K562 (cell line): ENCODE measurements around the gene ATP6V1F. TPM values are rescaled to one million over a fixed set of nuclear protein-coding genes. Genes with fewer than 3 reads are reported as not detected.

ENCODE experiments used
- AFF4 ChIP-seq: sonication (generic); formaldehyde crosslinking; IDR thresholded peaks from 2 replicates; pipeline ENCODE4 v1.8.0; 2023; ENCODE audit warnings: mild to moderate bottlenecking, missing genetic modification reagents
- BHLHE40 ChIP-seq: IDR thresholded peaks from 2 replicates; pipeline ENCODE4 v1.6.1; 2011; ENCODE audit warnings: low read length, improper control_type of control experiment
- CSDE1 ChIP-seq, 2 experiments: fragments of 450-650 bp; IDR thresholded peaks; 2 replicates each; pipeline ENCODE4 v1.6.1; 2016; ENCODE audit warnings: mild to moderate bottlenecking in 1 of 2
- EP300 ChIP-seq: IDR thresholded peaks from 2 replicates; pipeline ENCODE4 v1.6.1; 2012; ENCODE audit warnings: low read length, improper control_type of control experiment
- GABPB1 ChIP-seq: sonication (generic); formaldehyde crosslinking; IDR thresholded peaks from 2 replicates; pipeline ENCODE4 v1.8.0; 2022; ENCODE audit warnings: mild to moderate bottlenecking, missing genetic modification reagents
- HIVEP1 ChIP-seq: fragments of 250-450 bp; sonication (Bioruptor Pico); IDR thresholded peaks from 2 replicates; pipeline ENCODE4 v1.4.0; 2020; ENCODE audit warnings: mild to moderate bottlenecking
- NR2F6 ChIP-seq: fragments of 450-650 bp; formaldehyde crosslinking; IDR thresholded peaks from 2 replicates; pipeline ENCODE4 v1.4.0; 2020; ENCODE audit warnings: mild to moderate bottlenecking
- PHF20 ChIP-seq: fragments of 450-650 bp; IDR thresholded peaks from 2 replicates; pipeline ENCODE4 v1.6.1; 2018; ENCODE audit not compliant: partially characterized antibody
- PHF8 ChIP-seq: fragments of 200-600 bp; sonication (generic); IDR thresholded peaks from 2 replicates; pipeline ENCODE4 v1.6.1; 2012; ENCODE audit warnings: mixed run types, mild to moderate bottlenecking, inconsistent platforms, low read length, moderate library complexity, borderline replicate concordance
- POLR2A ChIP-seq: fragments of 450-650 bp; conservative IDR thresholded peaks from 2 replicates; pipeline ENCODE4 v1.6.1; 2016
- POLR2H ChIP-seq: IDR thresholded peaks from 2 replicates; pipeline ENCODE4 v1.6.1; 2016; ENCODE audit warnings: missing genetic modification characterization, low read depth, mild to moderate bottlenecking, control low read depth, missing compliant biosample characterization, moderate library complexity
- RBM17 ChIP-seq: fragments of 200-400 bp; formaldehyde crosslinking; IDR thresholded peaks from 2 replicates; pipeline ENCODE4 v1.6.1; 2017; ENCODE audit warnings: low read depth, mild to moderate bottlenecking, low read length, borderline replicate concordance
- RBM25 ChIP-seq: fragments of 200-400 bp; formaldehyde crosslinking; IDR thresholded peaks from 2 replicates; pipeline ENCODE4 v1.6.1; 2018; ENCODE audit warnings: low read length, low read depth, moderate library complexity; ENCODE audit not compliant: severe bottlenecking
- RERE ChIP-seq: sonication (generic); formaldehyde crosslinking; IDR thresholded peaks from 2 replicates; pipeline ENCODE4 v1.8.0; 2023; ENCODE audit warnings: missing genetic modification reagents, mild to moderate bottlenecking, borderline replicate concordance
- SRSF9 ChIP-seq: fragments of 200-400 bp; formaldehyde crosslinking; IDR thresholded peaks from 2 replicates; pipeline ENCODE4 v1.6.1; 2017; ENCODE audit warnings: low read depth, low read length, borderline replicate concordance
- ZNF197 ChIP-seq: fragments of 200-800 bp; sonication (Bioruptor generic); IDR thresholded peaks from 2 replicates; pipeline ENCODE4 v1.6.1; 2016; ENCODE audit warnings: low read depth, missing genetic modification characterization, missing compliant biosample characterization
- polyA plus RNA-seq, 8 experiments: library from polyadenylated mRNA; depleted of rRNA in 4 of 8; stranded (reverse) in 5 of 8; unstranded in 3 of 8; fragments of >200 nt; fragmentation: Nextera tagmentation in 2 of 8; fragmentation: Illumina TruSeq in 1 of 8; extraction: Ambion mirVana in 2 of 8; extraction: Trizol in 1 of 8; gene quantifications; 2 replicates each; pipeline versions ENCODE4 v1.2.1 to v1.2.3, GENCODE V29; 2011 to 2014; ENCODE audit warnings: inconsistent platforms in 1 of 8, missing spikeins in 1 of 8
- total RNA-seq, 7 experiments: library from RNA; depleted of rRNA in 6 of 7; stranded (reverse); fragments of >200 nt in 6 of 7; fragmentation: Illumina TruSeq in 2 of 7; extraction: Trizol in 2 of 7; gene quantifications; 2 replicates each; pipeline versions ENCODE4 v1.2.1 to v1.2.3, GENCODE V29; 2011 to 2021; ENCODE audit warnings: low replicate concordance in 1 of 7

Gene ATP6V1F
- total and polyA plus RNA-seq, 9 of the 15 experiments (the other 6 are each of a cell fraction or from before 2014, with no cell fraction given) = 206 to 1,123 (median 542) TPM

GRCh38 chr7:128830231-128831177, 32.2 kb upstream of the ATP6V1F start, which contains the start of gene FLNC (continued):
- TF ChIP-seq PHF20 (peak; percentile 62), POLR2A (peak; percentile 73; the same call in 1 of the 2 replicates), SRSF9 (no peak), HIVEP1 (CRISPR knock-in tag) (no peak), ZNF197 (CRISPR knock-in tag) (no peak), GABPB1 (CRISPR knock-in tag) (peak; percentile 79), PHF8 (peak; percentile 58; the same call in 1 of the 2 replicates), POLR2H (tag) (no peak), CSDE1 (IDR thresholded peaks at IDR 0.05) (no peak), BHLHE40 (no peak), RERE (CRISPR knock-in tag) (peak; percentile 92; the same call in 1 of the 2 replicates), RBM17 (no peak), AFF4 (peak; percentile 83), EP300 (no peak), NR2F6 (CRISPR knock-in tag) (no peak; the same call in 1 of the 2 replicates), RBM25 (no peak)
